Measurements from ENCODE around the gene LINC01488.

LINC01488 gene

GRCh38 chr11:69510471-69511357, 29.3 kb downstream of the LINC01488 start:
- no peak for DNase-seq (ENCODE audit: low read depth)

- DNase-seq (ENCODE audit: low read depth), result no peak
Measured at GRCh38 chr11:69511358-69512055, 30.0 kb downstream of the LINC01488 start.

DNA sequence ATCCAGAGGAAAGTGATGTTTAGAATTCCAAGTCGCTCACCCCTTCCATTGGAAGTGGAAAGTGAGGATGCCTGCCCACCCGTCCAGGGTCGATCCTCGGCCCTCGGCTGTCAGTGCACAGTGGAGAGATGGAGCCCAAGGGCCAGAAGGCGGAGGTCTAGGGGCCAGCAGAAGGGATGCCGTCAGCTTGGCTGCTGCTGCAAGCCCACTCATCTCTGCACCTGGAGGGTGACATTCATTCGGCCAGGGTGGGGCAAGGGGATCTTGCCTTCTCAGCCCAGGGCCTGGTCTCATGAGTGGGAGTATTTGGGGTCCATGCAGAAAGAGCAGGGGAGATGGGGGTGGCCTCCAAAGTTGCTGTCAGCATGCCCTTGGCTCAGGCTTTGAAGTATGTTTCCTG, 30.7 kb downstream of the LINC01488 start:
- DNase-seq (ENCODE audit: low read depth), result no peak

DNA sequence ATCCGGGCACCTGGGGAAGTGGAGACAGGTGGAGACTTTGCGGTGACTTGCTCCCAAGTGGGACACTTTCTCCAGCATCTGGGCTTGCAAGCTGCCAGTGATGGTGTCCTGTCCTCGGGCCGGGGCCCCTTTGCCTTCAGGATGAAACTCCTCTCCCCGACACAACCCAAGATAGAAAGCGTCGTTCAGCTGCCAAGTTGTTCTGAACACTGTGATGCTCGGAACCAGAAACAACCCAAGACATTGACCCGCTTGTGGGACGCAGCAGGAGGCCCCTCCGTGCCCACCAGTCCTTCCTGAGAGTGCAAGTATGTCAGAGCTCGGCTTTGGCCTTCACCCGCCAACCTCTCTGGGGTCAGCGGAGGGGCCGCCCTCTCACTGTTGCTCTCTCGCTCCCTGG, 31.3 kb downstream of the LINC01488 start:
- DNase-seq (ENCODE audit: low read depth), result no peak

GRCh38 chr11:69513196-69513595, 31.7 kb downstream of the LINC01488 start:
- DNase-seq (ENCODE audit: low read depth), result no peak

DNA sequence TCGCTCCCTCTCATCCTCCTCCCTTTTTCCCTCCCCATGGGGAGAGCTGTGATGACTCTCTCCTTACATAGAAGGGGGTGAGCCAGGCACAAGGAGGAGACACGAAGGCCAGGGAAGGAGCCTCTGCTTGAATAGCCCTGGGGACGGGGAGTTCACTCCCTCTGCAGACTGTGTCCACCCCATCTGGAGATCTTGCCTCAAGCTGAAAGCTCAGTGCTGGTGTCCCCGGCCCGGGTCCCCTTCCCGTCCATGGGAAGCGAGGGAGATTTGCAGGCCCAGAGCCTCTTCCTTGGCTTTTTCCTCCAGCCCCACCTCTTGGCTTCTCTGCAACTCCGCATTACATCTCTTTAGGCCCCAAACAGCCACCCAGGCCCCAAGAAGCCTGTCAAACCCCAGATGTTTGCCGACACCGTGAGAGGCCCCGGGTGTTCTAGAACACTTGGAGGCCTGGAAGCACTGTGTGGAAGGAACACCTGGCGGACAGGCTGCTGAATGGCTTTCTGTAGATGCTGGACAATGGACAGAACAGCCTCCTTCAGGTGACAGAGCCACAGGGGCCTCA, 32.3 kb downstream of the LINC01488 start:
- no peak for DNase-seq (ENCODE audit: low read depth)

DNA sequence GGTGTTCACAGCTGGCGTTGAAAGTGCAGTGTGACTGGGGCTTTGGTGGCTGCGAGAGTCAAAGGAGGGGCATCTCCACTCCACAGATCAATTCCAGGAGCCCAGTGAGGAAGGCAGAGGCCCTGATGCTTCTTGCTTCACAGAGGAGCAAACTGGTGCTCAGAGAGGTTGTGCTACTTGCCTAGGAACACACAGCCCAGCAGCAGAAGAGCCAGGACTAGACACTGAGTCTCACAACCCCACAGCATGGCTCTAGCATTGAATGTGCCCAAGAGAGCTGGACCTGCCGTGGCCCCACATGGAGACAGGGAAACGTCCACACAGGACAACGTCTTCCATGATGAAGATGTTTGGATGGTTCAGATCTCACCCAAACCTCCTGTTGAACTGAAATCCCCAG, 33.3 kb downstream of the LINC01488 start:
- DNase-seq (ENCODE audit: low read depth), result no peak

- DNase-seq (ENCODE audit: low read depth), result no peak
Measured at GRCh38 chr11:69515271-69516245, 34.1 kb downstream of the LINC01488 start.

GRCh38 chr11:69516526-69516925, 35.1 kb downstream of the LINC01488 start:
- no peak for DNase-seq (ENCODE audit: low read depth)

GRCh38 chr11:69518081-69518950, 36.9 kb downstream of the LINC01488 start:
- DNase-seq (ENCODE audit: low read depth), result no peak

- DNase-seq (ENCODE audit: low read depth), result no peak
Measured at GRCh38 chr11:69520186-69520916, 38.9 kb downstream of the LINC01488 start.

DNA sequence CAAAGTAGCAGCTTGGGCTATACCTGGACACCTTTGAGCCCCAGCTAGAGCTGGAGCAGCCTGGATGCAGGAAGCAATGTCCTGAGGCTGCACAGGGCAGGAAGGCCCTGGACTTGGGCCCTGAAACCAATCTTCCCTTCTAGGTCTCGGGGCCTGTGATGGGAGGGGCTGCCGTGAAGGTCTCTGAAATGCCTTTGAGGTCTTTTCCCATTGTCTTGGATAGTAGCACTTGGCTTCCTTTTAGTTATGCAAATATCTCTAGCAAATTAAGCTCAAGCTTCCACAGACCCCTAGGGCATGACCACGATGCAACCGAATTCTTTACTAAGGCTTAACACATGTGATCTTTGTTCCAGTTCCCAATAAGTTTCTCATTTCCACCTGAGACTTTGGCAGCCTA, 40.0 kb downstream of the LINC01488 start:
- no peak for DNase-seq (ENCODE audit: low read depth)

DNA sequence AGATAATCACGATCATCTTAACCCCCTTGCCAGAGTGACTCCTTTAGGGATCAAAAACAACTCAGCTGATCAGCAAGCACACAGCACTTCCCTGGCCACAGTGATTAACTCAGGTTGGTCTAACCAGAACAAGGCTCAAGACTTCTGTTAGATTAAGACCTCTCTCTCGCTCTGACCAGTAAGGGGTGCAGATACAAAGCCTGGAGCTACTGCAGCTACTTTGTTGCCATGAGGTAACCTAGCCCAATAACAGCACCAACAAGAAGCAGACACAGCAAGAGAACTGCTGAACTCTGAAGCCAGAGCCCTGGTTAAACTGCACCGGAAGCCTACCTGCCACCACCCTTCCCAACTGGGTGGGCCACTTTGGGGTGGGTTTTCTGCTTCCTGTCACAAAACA, 42.0 kb downstream of the LINC01488 start:
- DNase-seq (ENCODE audit: low read depth), result no peak

- no peak for DNase-seq (ENCODE audit: low read depth)
Measured at GRCh38 chr11:69524291-69524882, 42.9 kb downstream of the LINC01488 start.

DNA sequence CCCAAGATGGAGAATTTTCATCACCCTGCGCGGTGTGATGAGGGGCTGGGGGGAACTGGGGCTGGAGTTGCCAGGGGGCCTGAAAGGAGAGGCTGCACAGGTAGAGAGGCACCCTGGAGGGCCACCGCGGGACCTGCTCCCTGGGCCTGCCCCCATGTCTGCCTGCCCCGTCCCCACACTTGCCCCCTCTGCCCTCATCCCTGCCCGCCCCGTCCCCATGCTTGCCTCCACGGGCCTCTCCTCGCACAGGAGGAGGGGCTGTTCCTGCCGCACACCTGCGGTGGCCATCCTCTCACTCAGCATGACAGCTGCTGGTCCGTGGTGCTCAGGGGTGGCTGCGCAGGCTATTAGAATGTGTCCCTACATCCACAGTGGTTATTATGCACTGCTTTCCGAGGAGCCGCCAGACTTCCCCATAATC, 43.5 kb downstream of the LINC01488 start:
- DNase-seq (ENCODE audit: low read depth), result no peak

DNA sequence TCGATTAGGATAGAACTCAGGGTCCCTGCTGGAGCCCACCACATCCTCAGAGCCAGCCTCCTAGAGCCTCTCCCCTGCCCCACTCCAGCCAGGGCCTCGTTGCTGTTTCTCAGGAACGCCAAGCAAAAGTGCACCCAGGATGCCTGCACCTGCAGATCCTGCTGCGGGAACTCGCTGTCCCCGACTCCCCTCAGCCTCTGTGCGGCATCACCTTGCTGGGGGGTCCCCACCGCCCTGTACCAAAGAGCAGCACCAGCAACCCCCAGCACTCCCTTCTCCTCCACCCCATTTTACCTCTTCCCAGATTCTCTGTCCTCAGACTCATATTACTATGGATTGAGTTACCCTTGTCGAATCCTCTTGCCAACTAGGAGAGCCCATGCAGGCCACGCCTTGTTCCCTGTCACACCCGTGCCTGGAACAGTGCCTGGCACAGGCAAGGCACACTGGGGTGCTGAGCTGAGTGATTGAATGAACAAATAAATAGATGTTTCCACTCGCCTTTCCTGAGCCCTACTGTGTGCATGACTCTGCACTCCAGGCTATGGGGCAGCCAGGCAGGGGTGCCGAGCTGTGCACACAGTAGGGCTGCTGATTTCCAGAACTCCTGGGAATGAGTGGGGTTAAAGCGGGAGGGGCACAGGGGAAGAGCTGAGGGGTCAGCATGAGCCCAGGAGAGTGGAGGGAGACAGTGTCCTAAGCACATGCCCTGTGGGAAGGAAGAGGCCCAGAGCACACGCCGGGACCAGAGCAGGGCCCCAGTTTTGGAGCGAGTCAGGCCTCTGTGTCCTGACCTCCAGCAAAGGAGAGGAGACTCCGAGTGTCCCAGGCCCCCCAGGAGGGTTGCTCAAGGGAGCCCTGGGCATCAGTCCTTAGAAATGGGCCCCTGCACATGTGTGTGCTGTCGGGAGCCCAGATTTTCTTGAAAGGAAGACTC, 44.3 kb downstream of the LINC01488 start:
- DNase-seq (ENCODE audit: low read depth), result no peak

DNA sequence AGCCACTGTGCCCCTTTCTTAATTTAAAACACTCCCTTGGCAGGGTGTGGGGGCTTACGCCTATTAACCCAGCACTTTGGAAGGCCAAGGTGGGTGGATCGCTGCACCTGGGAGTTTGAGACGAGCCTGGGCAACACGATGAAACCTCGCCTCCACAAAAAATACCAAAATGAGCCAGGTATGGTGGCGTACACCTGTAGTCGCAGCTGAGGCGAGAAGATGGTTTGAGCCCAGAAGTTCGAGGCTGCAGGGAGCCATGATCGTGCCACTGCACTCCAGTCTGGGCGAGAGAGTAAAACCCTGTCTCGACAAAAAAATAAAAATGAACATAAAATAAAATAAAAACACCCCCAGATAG, 45.0 kb downstream of the LINC01488 start:
- DNase-seq (ENCODE audit: low read depth), result no peak

DNA sequence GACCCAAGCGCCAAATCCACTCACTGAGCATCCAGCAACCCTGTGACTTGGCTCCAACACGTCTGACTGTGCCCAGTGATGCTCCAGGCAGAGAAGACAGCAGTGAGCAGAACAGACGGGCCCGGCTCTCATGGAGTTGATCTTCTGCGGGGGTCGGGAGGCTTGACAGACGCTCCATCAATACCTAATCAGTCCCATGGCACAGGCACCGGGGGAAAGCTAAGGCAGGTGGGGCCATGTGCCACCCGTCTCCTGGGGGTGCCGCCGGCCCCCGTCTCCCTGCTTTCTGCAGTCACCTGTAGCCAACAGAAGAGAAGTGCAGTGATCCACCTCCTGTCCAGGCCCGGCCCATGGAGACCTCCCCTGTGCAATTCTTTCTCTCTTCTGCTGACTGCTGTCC, 47.5 kb downstream of the LINC01488 start:
- DNase-seq (ENCODE audit: low read depth), result no peak

Data from activated T-cell treated with anti-CD3 and anti-CD28 coated beads for 48 hours (primary cell).